Femur (tissue), 1 donor: ENCODE data around the gene ANKRD12.

ENCODE experiments used
- DNase-seq: peaks from one replicate; pipeline ENCODE4 v3.0.0-alpha.2; 2017

The ANKRD12 gene

DNA sequence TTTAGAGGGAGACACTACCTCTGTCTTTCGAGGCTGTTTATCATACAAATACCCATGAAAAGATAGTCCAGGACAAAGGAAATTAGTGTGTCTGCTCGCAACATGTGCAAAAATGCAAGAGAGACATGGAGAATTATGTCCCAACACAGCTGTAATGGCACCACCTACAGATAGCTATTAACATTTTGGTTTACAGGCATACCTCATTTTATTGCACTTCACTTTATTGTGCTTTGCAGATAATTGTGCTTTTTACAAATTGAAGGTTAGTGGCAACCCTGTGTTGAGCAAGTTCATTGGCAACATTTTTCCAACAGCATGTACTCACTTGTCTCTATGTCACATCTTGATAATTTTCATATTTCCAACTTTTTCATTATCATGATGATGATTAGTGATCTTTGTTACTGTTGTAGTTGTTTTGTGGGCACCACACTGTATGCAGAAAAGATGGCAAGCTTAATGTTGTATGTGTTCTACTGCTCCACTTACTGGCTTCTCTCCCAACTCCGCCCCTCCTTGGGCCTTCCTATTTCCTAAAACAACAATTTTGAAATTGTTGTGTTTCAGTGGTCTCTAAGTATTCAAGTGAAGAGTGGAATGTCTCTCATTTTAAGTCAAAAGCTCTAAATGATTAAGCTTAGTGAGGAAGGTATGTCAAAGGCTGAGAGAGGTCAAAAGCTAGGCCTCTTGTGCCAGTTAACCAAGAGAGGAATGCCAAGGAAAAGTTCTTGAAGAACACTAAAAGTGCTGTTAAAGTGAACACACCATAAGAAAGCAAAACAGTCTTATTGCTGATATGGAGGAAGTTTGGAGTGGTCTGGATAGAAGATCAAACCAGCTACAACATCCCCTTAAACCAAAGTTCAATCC lies 52.0 kb downstream of the ANKRD12 start:
- no peak for DNase-seq

DNA sequence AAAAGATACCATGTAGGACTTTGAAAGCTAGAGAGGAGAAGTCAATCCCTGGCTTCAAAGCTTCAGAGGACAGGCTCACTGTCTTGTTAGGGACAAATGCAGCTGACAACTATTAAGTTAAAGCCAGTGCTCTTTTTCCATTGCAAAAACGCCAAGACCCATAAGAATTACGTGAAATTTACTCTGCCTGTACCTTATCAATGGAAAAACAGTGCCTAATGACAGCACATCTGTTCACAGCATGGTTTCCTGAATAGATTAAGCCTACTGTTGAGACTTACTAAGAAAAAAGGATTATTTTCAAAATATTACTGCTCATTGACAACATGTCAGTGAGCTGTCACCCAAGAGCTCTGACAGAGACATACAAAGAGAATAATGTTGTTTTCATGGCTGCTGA lies 52.9 kb downstream of the ANKRD12 start:
- no peak for DNase-seq

DNA sequence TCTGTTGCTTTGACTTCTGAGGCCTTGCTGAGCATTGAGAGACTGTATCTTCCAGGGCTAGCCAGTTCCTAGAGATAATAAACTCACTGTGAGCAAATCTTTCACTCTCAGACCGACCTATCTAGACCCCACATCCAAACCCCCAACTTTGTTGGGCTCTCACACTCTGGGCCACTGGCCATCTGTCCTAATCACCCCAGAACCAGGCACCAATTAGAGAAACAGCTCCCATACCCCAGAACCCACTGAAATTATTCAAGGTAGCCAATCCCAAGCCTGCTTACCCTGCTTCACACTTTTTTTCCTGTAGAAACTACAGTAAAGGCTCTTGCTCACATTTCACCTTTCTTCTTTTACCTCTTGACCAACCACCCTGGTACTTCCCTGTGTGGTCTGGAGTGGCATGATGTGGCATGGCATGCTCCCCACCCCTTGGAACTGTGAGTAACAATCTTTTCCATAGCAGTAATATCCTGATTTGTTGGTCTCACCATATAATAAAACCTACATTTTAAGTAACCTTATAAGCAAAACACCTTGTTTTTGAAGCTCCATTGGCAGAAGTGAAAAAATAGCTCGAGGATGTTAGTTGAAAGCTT lies 55.2 kb downstream of the ANKRD12 start:
- DNase-seq: no peak

GRCh38 chr18:9193031-9193430 lies 56.5 kb downstream of the ANKRD12 start:
- DNase-seq: no peak

- DNase-seq: no peak
Measured at GRCh38 chr18:9196568-9196967, 60.0 kb downstream of the ANKRD12 start.

DNA sequence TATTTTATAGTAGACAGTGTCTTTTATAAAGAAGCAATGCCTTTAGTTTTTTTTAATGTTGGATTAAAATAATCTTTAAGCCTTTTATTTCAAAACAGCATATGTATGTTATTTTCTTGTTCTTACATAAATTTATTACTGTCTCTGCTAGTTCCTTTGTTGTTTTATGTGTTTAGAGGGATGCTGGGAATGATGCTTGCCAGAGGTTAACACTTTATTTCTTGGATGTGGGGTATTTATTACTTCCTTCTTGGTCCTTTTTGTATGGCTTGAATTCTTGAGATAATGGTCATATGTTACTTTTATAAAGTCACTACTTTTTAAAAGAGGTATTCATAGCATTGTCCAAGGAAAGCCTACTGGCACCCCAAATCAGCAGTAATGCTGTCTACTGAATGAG lies 63.1 kb downstream of the ANKRD12 start:
- DNase-seq: no peak

- no peak for DNase-seq
Measured at GRCh38 chr18:9201224-9201623, 64.6 kb downstream of the ANKRD12 start.

DNA sequence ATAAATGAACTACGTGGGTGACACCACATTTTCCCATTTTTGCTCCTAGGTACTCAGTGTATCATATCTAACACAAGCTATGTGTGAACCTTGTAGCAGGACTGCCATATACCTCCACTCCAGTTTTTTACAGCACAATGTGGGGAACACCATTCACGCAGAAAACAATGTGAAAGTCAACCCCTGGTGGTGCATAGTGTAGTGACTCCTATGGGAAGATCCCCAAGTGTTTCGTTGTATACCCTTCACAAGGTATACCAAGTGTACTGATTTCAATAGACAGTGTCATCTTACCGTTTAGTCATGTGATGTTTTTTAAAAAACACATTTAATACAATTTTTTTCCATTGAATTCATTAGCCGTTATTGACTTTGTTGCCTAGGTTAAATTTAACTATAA lies 68.1 kb downstream of the ANKRD12 start:
- no peak for DNase-seq

DNA sequence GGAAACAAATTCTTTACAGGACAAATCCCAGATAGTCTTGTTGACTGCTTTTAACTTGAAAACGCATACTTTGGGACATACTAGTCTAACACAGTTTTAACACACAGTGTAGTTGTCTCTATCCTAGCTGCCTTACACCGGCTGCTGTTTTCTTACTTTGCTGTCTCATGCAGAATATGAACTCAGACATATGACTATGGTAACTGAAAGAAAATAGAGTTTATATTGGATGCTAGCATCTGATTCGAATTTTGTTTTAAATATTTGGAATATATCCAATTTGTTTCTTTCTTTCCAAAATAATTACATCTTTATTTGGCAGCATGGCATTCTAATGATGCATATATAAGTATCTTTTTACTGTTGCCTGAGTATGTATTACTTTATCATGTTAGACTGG lies 69.8 kb downstream of the ANKRD12 start:
- DNase-seq: no peak

GRCh38 chr18:9209279-9209678 lies 72.7 kb downstream of the ANKRD12 start:
- no peak for DNase-seq

- DNase-seq: no peak
Measured at GRCh38 chr18:9210966-9211365, 74.4 kb downstream of the ANKRD12 start.

GRCh38 chr18:9211955-9212354 lies 75.4 kb downstream of the ANKRD12 start:
- no peak for DNase-seq

GRCh38 chr18:9215221-9215933 lies 78.8 kb downstream of the ANKRD12 start:
- DNase-seq: no peak

DNA sequence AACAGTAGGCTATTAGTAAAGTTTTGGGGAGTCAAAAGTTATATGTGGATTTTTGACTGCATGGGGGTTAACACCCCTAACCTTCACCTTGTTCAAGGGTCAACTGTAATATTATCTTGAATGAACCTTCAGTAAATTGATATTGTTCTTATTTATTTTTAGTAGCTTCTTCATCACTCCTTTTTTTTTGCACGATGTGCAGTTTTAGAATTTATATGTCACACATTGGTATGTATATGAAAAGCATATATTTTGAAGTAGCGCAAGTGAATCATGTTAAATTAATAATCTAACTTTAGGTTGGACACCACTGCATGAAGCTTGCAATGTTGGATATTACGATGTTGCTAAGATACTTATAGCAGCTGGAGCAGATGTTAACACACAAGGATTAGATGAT lies 79.9 kb downstream of the ANKRD12 start:
- DNase-seq: no peak

GRCh38 chr18:9217743-9218451 lies 81.3 kb downstream of the ANKRD12 start:
- DNase-seq: no peak

GRCh38 chr18:9221040-9221439 lies 84.5 kb downstream of the ANKRD12 start:
- no peak for DNase-seq

- DNase-seq: no peak
Measured at GRCh38 chr18:9221661-9222060, 85.1 kb downstream of the ANKRD12 start.

DNA sequence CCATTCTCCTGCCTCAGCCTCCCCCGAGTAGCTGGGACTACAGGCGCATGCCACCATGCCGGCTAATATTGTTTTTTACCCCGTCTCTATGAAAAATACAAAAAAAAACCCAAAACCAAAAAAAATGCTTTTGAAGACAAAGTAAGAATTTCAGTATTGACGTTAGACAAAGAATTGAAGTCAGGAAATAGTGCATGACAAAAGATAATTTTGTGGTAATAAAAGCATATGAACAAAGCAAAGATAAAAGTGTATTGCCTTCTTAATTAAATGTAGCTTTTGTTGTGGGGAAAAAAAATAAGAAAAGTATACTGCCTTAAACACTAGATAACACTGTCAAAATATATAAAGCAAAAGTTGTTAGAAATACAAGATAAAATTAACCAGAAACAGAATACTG lies 86.8 kb downstream of the ANKRD12 start:
- no peak for DNase-seq

GRCh38 chr18:9226463-9226862 lies 89.9 kb downstream of the ANKRD12 start:
- DNase-seq: no peak

DNA sequence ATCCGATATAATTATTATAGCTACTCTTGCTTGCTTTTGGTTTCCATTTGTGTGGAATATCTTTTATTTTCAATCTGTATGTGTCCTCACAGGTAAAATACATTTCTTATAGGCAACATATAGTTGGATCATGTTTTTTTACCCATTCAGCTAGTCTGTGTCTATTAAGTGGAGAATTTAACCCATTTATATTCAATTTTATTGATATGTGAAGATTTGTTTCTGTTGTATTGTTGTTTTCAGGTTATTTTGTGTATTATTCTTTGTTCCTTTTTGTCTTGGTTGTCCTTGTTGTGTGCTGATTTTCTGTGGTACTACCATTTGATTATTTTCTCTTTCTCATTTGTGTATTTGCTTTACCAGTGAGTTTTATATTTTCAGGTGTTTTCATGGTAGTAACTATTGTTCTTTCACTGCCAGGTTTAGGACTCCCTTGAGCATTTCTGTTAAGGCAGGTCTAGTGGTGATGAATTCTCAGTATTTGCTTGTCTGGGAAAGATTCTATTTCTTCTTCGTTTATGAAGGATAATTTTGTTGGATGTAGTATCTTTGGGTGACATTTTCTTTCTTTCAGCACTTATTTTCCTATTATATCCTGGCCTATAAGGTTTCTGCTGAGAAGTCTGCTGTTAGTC lies 95.4 kb downstream of the ANKRD12 start:
- DNase-seq: no peak

GRCh38 chr18:9232977-9233376 lies 96.4 kb downstream of the ANKRD12 start:
- DNase-seq: no peak

DNA sequence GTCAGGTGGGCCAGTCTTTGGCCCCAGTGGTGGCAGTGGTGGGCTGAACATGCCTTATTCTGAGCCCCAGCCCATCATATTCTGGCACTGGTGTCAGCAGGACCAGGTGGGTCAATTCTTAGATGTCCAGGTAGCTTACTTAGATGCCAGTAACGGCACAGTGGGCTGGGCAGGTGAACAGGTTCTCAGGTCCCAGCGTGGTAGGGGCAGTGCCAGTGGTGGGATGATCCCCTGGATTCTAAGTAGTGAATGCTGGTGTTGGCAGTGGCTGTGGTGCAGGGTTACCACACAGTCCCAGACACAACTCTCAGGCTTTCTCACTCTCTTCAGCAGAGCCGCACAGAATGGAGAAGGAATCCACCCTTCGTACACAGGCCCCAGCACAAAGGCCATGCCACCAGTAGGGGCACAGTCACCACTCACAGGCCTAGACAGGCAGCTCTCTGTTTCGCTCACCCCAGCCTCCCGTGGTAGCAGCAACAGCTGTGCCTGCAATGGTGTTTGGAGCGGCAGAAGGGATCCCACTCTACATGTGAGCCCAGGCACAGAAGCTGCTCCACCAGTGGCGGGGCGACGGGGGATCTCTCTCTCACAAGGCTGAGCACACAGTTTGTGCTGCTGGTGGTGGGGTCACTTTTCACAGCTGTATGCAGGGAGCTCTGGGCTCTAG lies 97.3 kb downstream of the ANKRD12 start:
- no peak for DNase-seq
